Globus pallidus (tissue), 1 donor: ENCODE data around the gene ENKD1.
A peak's percentile ranks its signal among the peaks of the same experiment; 100 is the strongest.

Experiments used
- DNase-seq: peaks from one replicate; pipeline ENCODE4 v3.0.0-alpha.2; 2015; ENCODE audit warnings: low spot score

ENKD1 gene

DNA sequence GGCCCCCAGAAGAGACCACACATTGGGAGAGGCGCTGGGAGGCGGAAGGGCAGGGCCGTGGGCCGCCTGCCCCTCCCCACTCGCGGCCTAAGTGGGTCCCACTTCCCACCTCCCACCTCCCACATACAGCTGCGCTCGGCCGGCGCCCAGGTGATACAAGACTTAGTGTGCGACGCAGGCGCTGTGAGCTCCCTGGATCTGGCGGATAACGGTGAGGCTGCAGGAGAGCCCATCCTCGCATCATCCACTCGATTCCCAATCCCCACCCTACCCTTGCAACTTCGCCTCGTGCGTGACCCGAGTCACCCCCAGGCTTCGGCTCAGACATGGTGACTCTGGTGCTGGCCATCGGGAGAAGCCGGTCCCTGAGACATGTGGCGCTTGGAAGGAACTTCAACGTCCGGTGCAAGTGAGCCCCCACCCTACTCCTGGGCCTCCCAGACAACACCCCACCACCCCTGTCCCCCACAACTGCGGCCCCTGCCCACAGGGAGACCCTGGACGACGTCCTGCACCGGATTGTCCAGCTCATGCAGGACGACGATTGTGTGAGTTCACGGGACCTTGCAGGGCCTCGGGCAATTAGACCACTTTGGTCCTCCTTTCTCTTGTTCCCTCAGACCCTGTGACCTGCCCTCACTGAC, 17.7 kb downstream of the ENKD1 start:
- DNase-seq = no peak

GRCh38 chr16:67648088-67648763, 18.3 kb downstream of the ENKD1 start:
- no peak for DNase-seq

DNA sequence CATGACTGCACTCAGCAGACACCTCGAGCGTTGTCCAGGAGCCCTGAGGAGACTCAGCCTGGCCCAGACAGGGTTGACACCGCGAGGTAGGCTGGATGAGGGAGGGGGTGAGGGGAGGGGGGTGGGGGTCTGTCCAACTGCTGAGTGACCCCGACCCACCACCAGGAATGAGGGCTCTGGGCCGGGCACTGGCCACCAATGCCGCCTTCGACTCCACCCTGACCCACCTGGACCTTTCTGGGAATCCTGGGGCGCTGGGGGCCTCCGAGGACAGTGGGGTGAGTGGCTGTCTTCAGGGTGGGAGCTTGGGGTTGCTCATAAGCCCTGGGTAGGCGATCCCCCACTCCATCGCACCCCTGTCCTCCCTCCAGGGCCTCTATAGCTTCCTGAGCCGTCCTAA, 18.9 kb downstream of the ENKD1 start:
- DNase-seq = no peak

GRCh38 chr16:67647111-67647651, 19.4 kb downstream of the ENKD1 start:
- DNase-seq = no peak

DNA sequence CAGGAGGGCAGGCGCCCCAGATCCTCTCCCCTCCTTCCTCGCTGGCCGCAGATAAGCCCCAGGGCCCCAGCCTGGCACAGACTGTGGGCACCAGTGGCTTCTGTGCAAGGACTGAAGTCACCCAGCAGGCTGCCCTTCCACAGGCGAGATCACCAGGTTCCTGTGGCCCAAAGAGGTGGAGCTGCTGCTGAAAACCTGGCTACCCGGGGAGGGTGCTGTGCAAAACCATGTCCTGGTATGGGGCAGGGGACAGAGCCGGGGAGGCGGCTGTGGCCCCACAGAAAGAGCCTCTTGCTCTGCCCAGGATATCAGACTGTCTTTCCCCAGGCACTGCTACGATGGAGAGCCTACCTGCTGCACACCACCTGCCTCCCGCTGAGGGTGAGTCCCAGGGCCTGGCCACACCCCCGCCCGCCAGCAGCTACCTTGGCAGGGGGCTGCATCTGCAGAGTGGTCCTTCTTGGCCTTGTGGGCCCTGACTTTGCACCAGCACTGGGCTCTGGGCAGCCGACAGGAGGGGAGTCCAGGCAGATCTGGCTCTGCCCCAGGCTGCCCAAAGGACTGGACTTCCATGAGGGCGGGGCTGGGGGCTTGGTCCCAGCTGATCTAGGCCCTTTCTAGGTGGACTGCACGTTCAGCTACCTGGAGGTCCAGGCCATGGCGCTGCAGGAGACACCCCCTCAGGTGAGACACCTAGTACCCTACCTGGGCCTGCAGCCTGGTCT, 21.0 kb downstream of the ENKD1 start:
- no peak for DNase-seq

DNA sequence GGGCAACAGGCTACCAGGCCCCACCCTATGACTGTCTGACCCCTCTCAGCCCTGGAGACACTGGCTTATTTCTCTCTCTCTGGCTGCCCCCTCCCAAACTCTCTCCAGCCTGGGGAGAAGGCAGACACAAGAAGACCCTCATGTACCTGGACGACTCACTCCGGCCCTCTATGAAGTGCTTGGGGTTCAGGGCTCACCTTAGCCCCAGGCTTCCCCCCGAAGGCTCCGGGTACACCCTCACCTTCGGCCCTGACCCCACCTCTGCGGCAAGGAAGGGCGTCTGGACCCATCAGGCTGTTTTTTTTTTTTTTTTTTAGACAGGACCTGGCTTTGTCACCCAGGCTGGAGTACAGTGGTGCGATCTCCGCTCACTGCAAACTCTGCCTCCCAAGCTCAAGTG, 22.5 kb downstream of the ENKD1 start:
- DNase-seq = no peak

- DNase-seq = peak; percentile 75
Measured at GRCh38 chr16:67641779-67642708, 24.5 kb downstream of the ENKD1 start.

- DNase-seq = no peak
Measured at GRCh38 chr16:67637625-67638024, 28.9 kb downstream of the ENKD1 start.

DNA sequence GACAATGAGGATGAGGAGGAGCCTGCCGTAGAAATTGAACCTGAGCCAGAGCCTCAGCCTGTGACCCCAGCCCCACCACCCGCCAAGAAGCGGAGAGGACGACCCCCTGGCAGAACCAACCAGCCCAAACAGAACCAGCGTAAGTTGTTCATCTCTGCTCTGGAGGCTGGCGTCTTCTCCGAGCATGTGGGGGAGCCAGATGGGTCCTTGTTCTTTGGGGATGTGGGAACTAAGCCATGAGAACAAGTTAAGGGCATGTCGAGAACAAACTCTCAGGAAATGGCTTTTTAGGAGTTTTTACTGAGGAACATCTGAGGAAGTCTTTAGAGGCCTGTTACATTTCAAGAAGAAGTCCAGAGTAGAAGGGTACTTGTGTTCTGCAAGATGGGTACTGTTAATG, 29.8 kb downstream of the ENKD1 start:
- DNase-seq = no peak

DNA sequence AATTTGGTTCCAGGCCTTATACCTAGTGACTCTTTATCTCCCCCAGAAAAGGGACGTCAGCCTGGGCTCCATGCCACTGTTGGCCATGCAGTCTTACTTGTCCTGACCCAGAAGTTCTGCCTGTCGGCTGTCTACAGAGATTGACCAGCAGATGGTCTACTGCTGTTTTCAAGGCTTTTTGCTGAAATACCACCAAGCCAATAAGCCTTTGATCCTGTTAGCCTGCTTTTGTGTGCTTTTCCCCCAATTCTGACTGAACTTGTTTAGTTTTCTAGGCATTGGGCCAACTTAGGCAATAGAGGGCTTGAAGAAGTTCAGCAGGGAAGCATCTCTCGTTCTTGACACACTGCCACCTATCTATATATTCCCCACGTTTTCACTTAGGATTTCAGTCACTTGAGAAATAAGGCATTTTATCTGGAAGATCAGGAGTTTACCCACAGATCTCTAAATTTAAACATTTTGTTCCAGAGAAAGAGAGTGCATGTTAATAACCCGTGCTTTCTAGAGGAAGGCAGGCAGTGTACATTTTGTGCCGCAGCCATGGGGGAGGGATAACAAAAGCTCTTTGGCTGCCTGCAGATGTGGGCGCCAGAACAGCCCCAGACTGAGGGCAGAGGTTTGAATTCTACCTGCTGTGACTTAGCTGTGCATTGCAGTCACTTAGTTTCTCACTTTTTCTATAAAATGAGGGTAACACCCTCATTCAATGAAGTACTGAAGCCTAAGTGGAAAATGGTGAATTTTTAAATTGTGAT, 34.0 kb downstream of the ENKD1 start:
- DNase-seq = no peak

DNA sequence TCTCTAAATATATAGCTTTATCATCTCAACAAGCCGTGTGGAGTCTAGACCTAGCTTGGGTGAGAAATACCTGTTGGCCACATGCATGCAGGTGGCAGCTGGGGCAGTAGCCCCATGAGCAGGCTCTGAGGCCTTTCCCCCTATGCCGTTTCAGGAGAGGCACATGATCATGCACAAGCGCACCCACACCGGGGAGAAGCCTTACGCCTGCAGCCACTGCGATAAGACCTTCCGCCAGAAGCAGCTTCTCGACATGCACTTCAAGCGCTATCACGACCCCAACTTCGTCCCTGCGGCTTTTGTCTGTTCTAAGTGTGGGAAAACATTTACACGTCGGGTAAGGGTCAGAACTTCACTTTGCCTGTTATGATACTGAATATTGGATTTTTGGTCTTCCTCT, 38.3 kb downstream of the ENKD1 start:
- no peak for DNase-seq

DNA sequence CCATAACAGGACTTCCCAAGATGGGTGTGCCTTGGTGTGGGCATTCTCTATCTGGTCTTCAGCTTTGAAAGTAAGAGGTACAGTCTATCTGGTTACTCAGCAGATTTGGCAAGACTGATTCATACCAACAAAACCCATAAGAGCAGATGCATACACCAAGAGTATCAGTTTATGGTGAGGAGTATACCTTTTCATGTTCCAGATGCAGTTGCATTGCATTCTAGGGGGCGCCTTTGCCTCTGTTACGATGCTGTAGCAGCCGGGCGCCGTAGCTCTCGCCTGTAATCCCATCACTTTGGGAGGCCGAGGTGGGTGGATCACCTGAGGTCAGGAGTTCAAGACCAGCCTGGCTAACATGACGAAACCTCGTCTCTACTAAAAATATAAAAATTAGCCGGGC, 52.7 kb downstream of the ENKD1 start:
- no peak for DNase-seq
